Testis (tissue), 2 donors: ENCODE results near the gene PCDHA1.

Source experiments
- CTCF ChIP-seq, 3 experiments: fragments of 450-650 bp in 2 of 3; fragments of 200-600 bp in 1 of 3; sonication (generic) in 1 of 3; IDR thresholded peaks; one replicate each; pipeline ENCODE4 v1.5.1; 2016 to 2019; ENCODE audit warnings: antibody characterized with exemption in 3 of 3, mild to moderate bottlenecking in 2 of 3, moderate library complexity in 1 of 3
- POLR2A ChIP-seq: fragments of 450-650 bp; IDR thresholded peaks from one replicate; pipeline ENCODE4 v1.6.1; 2017; ENCODE audit warnings: antibody characterized with exemption, mild to moderate bottlenecking, moderate library complexity

DNA sequence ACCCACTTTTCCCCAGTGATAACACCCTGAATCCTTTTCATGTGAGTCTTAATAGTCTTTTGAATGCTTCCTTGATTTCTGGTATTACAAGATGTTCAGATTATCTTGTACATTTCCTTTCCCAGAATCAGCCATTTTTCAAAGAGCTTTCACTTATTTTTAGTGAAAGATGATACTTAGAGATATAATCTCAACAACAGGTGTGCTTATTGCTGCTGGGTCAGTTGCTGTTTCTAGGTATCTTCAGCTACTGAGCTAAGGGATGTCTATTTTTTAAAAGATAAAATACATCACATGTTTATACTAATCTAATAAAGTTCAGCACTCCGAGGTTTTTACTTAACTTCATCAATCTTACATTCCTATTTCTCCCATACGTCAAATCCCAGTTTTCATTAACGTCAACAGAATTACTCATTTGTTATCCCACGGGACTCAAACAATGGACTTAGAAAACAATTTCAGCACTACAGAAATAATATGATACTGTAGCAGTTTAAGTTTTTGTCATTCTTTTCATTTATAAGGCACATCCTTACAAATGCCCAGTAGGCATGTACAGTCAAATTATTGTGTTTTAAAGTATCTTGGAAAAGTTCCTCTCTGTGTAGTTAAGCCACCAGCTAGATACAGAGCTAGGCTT is 149.1 kb downstream of the PCDHA1 start:
- TF ChIP-seq CTCF (IDR thresholded peaks at IDR 0.05) (no peak), POLR2A (no peak)
